IMR-90 (cell line): ENCODE results near the gene CHPT1.

Experiments
- CTCF ChIP-seq: conservative IDR thresholded peaks from 2 replicates; pipeline ENCODE4 v1.5.1; 2012; ENCODE audit warnings: mild to moderate bottlenecking, low read depth, low read length, improper control_type of control experiment
- FOS ChIP-seq: fragments of 150-350 bp; IDR thresholded peaks from 2 replicates; pipeline ENCODE4 v1.6.1; 2016; ENCODE audit warnings: low read depth, low read length
- MXI1 ChIP-seq: IDR thresholded peaks from 2 replicates; pipeline ENCODE4 v1.6.1; 2012; ENCODE audit warnings: low read depth, mild to moderate bottlenecking, low read length, moderate library complexity, borderline replicate concordance

GRCh38 chr12:101650346-101651117 is 46.9 kb upstream of the CHPT1 start:
- TF ChIP-seq MXI1 (no peak), CTCF (no peak), FOS (no peak)
